ENCODE results near the gene ABCG1. TPM values are rescaled to one million over a fixed set of nuclear protein-coding genes. Genes with fewer than 3 reads are reported as not detected.

The ABCG1 gene
- total RNA-seq, 2 experiments from 2014 or later: 16.7 to 17.3 TPM

GRCh38 chr21:42280356-42281180 lies 61.6 kb downstream of the ABCG1 start:
- Histone ChIP-seq H3K4me3 (ENCODE audit: low read depth, low read length, poor library complexity, severe bottlenecking) (no peak overlapping the region), H3K79me2 (ENCODE audit: insufficient read depth, low read depth, low read length) (no peaks in the 10 kb centered on the region), H3K27ac (ENCODE audit: low read depth, low read length, poor library complexity, severe bottlenecking) (no peak overlapping the region), H3K9me2 (ENCODE audit: insufficient read depth, low read length) (no peaks in the 10 kb centered on the region), H3K36me3 (ENCODE audit: insufficient read depth, low read length) (peaks cover 39% of the 10 kb centered on the region), H4K20me1 (ENCODE audit: insufficient read depth, low read length) (no peaks in the 10 kb centered on the region), H3K9me3 (ENCODE audit: low read length) (no peaks in the 10 kb centered on the region), H3K4me2 (ENCODE audit: low read length) (no peak overlapping the region), H3K4me1 (ENCODE audit: insufficient read depth, low read length, poor library complexity, severe bottlenecking) (peaks cover 4% of the 10 kb centered on the region), H2AFZ (ENCODE audit: low read length) (no peak overlapping the region)
- intact Hi-C loops (cut with micrococcal nuclease; ENCODE audit: unreplicated experiment): no loop called here
- TF ChIP-seq CTCF (conservative IDR thresholded peaks at IDR 0.05; ENCODE audit: low read length) (no peak), EZH2phosphoT487 (IDR thresholded peaks at IDR 0.05; ENCODE audit: borderline replicate concordance, low read depth, low read length) (no peak)
- ChIA-PET CTCF (ENCODE audit: unreplicated experiment) (no interaction called here), POLR2A (interaction anchor here (0.5 to 0.9 kb wide), 3 partner anchors 10 to 121 kb away, joined by 3 read pairs; no protein-coding TSS in a partner anchor)
- no peak for DNase-seq (ENCODE audit: low spot score)
- BruUV-seq (replicated peaks): no TSS peak

- Histone ChIP-seq H3K4me2 (ENCODE audit: low read length) (no peak overlapping the region), H3K79me2 (ENCODE audit: insufficient read depth, low read depth, low read length) (no peaks in the 10 kb centered on the region), H3K36me3 (ENCODE audit: insufficient read depth, low read length) (peaks cover 39% of the 10 kb centered on the region), H4K20me1 (ENCODE audit: insufficient read depth, low read length) (no peaks in the 10 kb centered on the region), H3K27ac (ENCODE audit: low read depth, low read length, poor library complexity, severe bottlenecking) (no peak overlapping the region), H3K4me1 (ENCODE audit: insufficient read depth, low read length, poor library complexity, severe bottlenecking) (peaks cover 11% of the 10 kb centered on the region), H2AFZ (ENCODE audit: low read length) (no peak overlapping the region), H3K9me3 (ENCODE audit: low read length) (no peaks in the 10 kb centered on the region), H3K4me3 (ENCODE audit: low read depth, low read length, poor library complexity, severe bottlenecking) (no peak overlapping the region), H3K9me2 (ENCODE audit: insufficient read depth, low read length) (no peaks in the 10 kb centered on the region)
- ChIA-PET CTCF (ENCODE audit: unreplicated experiment) (no interaction called here), POLR2A (interaction anchor here (0.5 to 0.6 kb wide), 2 partner anchors 11 to 120 kb away, joined by 3 read pairs; no protein-coding TSS in a partner anchor)
- no peak for DNase-seq (ENCODE audit: low spot score)
- intact Hi-C loops (cut with micrococcal nuclease; ENCODE audit: unreplicated experiment): no loop called here
- TF ChIP-seq EZH2phosphoT487 (IDR thresholded peaks at IDR 0.05; ENCODE audit: borderline replicate concordance, low read depth, low read length) (no peak), CTCF (conservative IDR thresholded peaks at IDR 0.05; ENCODE audit: low read length) (no peak)
- no TSS peak for BruUV-seq (replicated peaks)
Observed at GRCh38 chr21:42281181-42281680, 62.3 kb downstream of the ABCG1 start.

- ChIA-PET CTCF (ENCODE audit: unreplicated experiment) (no interaction called here), POLR2A (no interaction called here)
- no peaks in the 10 kb centered on the region for H3K79me2 ChIP-seq (ENCODE audit: insufficient read depth, low read depth, low read length)
- no peaks in the 10 kb centered on the region for H3K9me2 ChIP-seq (ENCODE audit: insufficient read depth, low read length)
- H3K4me2 ChIP-seq (ENCODE audit: low read length): no peak overlapping the region
- intact Hi-C loops (cut with micrococcal nuclease; ENCODE audit: unreplicated experiment): no loop called here
- no peaks in the 10 kb centered on the region for H3K9me3 ChIP-seq (ENCODE audit: low read length)
- H3K4me3 ChIP-seq (ENCODE audit: low read depth, low read length, poor library complexity, severe bottlenecking): no peak overlapping the region
- H2AFZ ChIP-seq (ENCODE audit: low read length): no peak overlapping the region
- peaks cover 39% of the 10 kb centered on the region; the same call in 1 of the 2 replicates for H3K36me3 ChIP-seq (ENCODE audit: insufficient read depth, low read length)
- H3K27ac ChIP-seq (ENCODE audit: low read depth, low read length, poor library complexity, severe bottlenecking): no peak overlapping the region
- no peaks in the 10 kb centered on the region for H4K20me1 ChIP-seq (ENCODE audit: insufficient read depth, low read length)
- TF ChIP-seq CTCF (conservative IDR thresholded peaks at IDR 0.05; ENCODE audit: low read length) (no peak), EZH2phosphoT487 (IDR thresholded peaks at IDR 0.05; ENCODE audit: borderline replicate concordance, low read depth, low read length) (no peak)
- no TSS peak for BruUV-seq (replicated peaks)
- peaks cover 19% of the 10 kb centered on the region for H3K4me1 ChIP-seq (ENCODE audit: insufficient read depth, low read length, poor library complexity, severe bottlenecking)
- DNase-seq (ENCODE audit: low spot score): no peak
Observed at GRCh38 chr21:42282021-42282420, 63.1 kb downstream of the ABCG1 start.
